Cardiac fibroblast (primary cell): ENCODE data around the gene JPT2.
"Not testable (repeated sequence)": the region's sequence is repeated elsewhere in the genome, so short reads cannot be mapped to it uniquely, and the experiment has no call there.

Source experiments
- DNase-seq, 2 donors: peaks; one replicate each; pipeline versions ENCODE4 v3.0.0 to v3.0.0-alpha.2; 2010; ENCODE audit warnings: low read depth in 2 of 2
- H3K4me3 ChIP-seq, 2 donors: replicated peaks in 1 of 2; 1 replicate in 1 of 2; 2 replicates in 1 of 2; pipeline ENCODE4 v1.5.1; 2011; ENCODE audit warnings: low read depth in 2 of 2, low read length in 2 of 2, mild to moderate bottlenecking in 2 of 2, moderate library complexity in 1 of 2
- TF ChIP-seq, protein P1 (sequence below): IDR thresholded peaks from one replicate; pipeline ENCODE4 v1.5.1; 2011; ENCODE audit warnings: low read depth, mild to moderate bottlenecking, low read length, inconsistent platforms

Gene JPT2

DNA sequence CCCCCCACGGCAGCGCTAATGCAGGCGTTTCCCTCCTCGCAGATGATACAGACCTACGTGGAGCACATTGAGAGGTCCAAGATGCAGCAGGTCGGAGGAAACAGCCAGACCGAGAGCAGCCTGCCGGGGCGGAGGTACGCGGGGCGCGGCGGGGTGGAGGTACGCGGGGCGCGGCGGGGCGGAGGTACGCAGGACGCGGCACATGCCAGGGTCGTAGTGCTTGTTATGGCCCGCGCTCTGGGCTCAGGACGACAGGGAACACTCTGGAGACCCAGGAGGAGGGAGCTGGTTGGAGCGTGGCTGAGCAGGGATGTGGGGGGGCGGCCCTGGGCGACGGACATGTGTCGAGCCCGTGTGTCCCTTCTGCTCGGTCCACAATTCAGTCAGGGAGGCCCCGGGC lies 51.4 kb downstream of the JPT2 start:
- no peak overlapping the region for H3K4me3 ChIP-seq
- TF ChIP-seq, protein P1, sequence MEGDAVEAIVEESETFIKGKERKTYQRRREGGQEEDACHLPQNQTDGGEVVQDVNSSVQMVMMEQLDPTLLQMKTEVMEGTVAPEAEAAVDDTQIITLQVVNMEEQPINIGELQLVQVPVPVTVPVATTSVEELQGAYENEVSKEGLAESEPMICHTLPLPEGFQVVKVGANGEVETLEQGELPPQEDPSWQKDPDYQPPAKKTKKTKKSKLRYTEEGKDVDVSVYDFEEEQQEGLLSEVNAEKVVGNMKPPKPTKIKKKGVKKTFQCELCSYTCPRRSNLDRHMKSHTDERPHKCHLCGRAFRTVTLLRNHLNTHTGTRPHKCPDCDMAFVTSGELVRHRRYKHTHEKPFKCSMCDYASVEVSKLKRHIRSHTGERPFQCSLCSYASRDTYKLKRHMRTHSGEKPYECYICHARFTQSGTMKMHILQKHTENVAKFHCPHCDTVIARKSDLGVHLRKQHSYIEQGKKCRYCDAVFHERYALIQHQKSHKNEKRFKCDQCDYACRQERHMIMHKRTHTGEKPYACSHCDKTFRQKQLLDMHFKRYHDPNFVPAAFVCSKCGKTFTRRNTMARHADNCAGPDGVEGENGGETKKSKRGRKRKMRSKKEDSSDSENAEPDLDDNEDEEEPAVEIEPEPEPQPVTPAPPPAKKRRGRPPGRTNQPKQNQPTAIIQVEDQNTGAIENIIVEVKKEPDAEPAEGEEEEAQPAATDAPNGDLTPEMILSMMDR = no peak
- DNase-seq = no peak

DNA sequence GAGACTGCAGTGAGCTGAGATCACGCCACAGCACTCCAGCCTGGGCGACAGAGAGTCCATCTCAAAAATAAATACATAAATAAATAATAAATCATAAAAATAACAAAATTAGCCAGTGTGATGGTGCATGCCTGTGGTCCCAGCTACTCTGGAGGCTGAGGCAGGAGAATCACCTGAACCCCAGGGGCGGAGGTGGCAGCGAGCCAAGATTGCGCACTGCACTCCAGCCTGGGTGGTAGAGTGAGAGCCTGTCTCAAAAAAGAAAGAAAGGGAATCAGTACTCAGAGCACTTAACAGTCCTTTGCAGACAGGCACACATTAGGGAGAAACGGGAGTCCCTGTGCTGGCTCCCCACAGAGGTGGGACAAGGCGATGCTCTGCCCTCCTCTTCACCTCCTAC lies 53.0 kb downstream of the JPT2 start:
- TF ChIP-seq, protein P1 = no peak
- H3K4me3 ChIP-seq = no peak overlapping the region
- no peak for DNase-seq

DNA sequence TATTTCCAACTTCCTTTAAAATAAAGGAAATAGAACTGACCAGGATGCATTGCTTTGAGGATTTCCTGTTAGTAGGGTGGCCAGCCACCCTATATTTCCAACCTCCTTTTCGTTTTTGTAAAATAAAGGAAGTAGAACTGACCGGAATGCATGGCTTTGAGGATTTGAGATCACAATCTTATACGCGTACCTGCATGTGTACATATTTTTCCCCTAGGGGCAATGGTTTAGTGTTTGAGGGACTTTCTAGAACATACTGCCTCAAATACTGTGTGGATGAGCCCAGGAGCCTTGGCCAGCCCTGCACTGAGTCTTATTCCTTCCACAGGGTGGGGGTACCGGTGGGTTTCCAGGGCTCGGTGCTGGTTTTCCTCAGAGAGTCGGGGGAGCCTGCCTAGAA lies 53.5 kb downstream of the JPT2 start:
- no peak overlapping the region for H3K4me3 ChIP-seq
- DNase-seq = no peak
- TF ChIP-seq, protein P1 = no peak

DNA sequence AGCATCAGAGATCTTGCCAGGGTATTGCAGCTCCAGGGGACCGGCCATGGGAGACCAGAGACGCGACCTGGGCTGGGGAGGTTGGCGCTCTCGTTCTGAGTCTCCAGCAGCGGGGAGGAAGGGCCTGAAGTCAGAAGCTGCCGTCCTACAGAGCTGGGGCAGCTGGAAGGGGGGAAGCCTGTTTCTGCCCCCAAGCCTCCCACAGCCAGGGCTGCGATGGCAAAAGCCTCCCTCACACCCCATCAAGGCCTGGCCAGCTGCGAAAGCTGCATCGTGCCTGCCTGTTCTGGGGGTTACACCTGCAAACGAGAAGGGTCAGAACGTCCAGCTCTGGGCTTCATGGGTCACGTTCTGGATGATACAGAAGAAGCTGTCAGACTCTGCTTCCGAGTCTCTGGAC lies 54.0 kb downstream of the JPT2 start:
- no peak overlapping the region for H3K4me3 ChIP-seq
- TF ChIP-seq, protein P1 = no peak
- no peak for DNase-seq

DNA sequence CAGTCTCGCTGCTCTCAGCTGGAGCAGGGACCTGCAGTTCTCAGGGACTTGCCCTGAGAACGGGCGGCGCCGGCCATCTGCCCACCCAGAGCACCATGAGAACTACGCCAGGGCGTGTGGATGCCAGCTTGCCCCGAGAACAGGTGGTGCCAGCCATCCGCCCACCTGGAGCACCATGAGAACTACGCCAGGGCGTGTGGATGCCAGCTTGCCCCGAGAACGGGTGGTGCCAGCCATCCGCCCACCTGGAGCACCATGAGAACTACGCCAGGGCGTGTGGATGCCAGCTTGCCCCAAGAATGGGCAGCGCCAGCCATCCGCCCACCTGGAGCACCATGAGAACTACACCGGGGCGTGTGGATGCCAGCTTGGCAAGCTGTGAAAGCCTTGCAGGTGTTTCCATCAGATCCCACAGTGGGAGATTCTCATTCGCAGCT lies 54.5 kb downstream of the JPT2 start:
- H3K4me3 ChIP-seq, DNase-seq: not testable (repeated sequence)

DNA sequence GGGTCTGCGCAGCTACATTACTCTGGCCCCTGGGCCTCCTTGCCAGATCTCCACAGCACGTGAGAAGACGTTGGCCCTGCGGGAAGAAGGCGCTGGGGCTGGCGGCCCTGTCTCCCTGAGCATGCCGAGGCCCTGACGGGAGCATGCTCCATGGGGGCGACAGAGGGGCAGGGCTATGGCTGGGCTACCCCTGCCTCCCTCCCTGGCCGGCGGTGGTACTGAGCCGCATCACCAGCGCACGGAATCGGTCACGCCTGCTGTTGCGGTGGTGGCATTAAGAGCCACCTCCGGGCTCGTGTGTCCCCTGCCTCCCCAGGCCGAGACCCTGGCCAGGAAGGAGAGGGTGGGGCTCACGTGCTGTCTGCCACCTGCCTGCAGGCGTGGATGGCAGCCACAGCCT lies 56.0 kb downstream of the JPT2 start:
- no peak for DNase-seq
- TF ChIP-seq, protein P1 = no peak
- H3K4me3 ChIP-seq = no peak overlapping the region

DNA sequence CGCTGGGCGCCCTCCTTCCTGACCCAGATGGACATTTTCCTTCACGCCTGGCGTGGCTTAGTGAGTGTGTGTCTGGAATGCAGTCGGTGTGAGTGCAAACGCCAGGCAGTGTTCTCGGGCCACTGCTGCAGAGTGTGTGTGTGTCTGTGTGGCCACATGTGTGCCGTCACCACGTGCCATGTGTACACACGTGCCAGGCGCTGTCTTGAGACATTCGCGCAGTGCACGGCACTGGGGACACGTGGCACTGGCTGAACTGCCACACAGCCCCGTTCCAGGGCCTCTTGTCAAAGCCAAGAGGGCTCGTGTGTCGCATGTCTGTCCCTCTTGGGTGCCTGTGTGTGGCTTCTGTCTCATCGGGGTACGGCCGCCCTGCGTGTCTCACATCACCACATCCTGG lies 56.7 kb downstream of the JPT2 start:
- no peak overlapping the region for H3K4me3 ChIP-seq
- DNase-seq = no peak
- TF ChIP-seq, protein P1 = no peak
